Activated CD4-positive, alpha-beta T cell treated with anti-CD3 and anti-CD28 coated beads, Interleukin-2, amount 50 U/mL, for 16 hours (primary cell): ENCODE data around the gene ZIK1.

ENCODE experiments used
- DNase-seq: peaks from one replicate; pipeline ENCODE4 v3.0.0-alpha.2; 2020

Gene ZIK1

DNA sequence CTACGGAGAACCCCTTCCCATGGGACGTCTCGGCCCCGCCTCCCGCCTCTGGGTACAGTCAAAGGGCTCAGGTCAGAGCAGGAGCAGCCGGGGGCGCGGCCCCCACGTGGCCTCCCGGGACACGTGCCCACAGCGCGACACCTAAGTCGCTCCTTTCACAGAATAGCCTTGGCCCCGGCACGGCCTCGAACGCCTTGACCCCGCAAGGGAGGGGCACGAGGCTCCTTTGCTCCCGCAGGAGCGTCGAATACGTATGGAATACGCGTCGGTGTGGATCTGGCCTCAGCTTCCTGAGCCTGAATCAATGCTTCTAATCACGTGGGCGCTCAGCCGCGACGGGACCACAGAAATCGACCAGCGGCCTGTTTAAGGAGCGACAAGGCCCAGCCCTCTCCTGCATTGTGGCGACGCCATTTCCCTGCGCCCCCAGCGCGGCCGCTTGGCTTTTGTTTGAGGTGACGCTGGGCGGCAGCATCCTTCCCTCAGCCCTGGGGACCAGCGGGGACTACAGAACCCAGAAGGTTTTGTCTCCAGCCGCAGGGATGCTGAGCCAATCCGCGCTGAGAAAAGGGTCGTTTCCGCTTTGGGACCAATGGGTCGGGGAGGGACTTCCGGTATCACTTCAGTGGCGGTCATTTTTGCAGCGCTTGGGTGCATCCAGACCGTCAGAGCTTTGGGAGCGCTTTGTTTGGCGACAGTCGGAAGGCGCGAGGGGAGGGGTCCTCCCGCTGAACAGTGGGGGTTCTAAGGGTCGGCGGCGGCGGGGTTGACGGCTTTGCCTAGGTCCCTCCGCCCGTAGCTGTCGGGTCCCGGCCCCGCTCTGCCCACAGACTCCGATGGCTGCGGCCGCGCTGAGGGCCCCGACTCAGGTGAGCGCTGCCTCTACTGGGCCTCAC, at the start of gene ZIK1:
TSS of gene ZIK1 (plus strand) at position 625 of the 896 bp plus-strand sequence. CDS start at position 837, 212 bp downstream.
- DNase-seq: peak; percentile 74

DNA sequence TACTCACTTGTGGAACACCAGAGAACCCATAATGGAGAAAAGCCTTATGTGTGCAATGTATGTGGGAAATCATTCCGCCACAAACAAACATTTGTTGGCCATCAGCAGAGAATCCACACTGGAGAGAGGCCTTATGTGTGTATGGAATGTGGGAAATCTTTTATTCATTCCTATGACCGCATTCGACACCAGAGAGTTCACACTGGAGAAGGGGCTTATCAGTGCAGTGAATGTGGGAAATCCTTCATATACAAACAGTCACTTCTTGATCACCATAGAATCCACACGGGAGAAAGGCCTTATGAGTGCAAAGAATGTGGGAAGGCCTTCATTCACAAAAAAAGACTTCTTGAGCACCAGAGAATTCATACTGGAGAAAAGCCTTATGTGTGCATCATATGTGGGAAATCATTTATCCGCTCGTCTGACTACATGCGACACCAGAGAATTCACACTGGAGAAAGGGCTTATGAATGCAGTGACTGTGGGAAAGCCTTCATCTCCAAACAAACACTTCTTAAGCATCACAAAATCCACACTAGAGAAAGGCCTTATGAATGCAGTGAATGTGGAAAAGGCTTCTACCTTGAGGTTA, 45.9 kb upstream of the ZIK1 start:
- no peak for DNase-seq

DNA sequence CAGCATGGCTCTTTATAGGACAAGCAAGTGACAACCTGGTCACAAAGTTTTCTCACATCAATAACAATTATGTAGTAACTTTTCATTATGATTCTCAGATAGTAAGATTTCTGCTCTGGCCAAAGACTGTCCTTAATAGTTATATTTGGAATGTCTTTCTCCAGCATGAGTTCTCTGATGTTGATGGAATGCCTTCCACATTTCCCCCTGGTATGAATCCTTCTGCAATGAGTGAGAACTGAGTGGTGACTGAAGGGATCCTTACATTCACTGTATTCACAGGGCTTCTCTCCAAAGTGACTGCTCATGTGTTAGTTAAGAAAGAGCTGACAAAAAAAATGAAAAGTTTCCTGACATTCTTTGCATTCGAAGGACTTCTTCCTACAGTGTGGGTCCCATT, 37.4 kb upstream of the ZIK1 start:
- DNase-seq: no peak

DNA sequence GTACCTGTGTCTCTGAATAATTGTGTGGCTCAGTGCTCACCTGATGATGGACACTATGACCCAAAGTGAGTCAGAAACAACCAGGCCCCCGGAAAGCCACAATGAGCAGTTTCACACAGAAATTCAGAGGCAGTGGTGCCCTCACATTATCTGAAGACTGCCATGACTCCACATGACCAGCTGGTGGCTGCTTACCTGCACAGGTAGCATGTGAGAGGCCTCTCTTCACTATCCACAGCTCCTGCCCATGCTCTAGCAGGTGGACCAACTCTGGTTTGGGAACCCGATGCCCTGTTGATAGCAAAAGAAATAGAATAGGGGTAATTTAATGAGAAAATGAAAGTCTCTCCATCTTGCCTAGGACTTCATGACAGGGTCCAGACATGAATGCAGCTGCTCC, 31.5 kb upstream of the ZIK1 start:
- DNase-seq: no peak

DNA sequence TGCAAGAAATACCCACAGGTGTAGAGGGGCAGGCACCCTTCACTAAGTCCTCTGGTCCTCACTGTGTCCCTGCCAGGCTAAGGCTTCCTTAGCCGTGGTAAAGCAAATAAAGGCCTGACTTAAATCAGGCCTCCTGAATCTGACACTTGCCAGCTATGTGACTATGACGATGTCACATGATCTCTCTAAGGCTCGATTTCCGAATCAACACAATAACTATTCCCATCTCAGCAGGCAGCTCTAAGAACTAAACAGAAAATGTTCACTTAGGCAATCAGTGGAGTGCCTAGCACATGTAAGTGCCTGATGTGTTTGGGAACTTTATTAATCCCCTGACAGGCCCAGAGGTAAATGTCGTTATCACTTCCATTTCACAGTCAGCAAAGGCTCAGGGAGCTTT, 26.3 kb upstream of the ZIK1 start:
- no peak for DNase-seq

DNA sequence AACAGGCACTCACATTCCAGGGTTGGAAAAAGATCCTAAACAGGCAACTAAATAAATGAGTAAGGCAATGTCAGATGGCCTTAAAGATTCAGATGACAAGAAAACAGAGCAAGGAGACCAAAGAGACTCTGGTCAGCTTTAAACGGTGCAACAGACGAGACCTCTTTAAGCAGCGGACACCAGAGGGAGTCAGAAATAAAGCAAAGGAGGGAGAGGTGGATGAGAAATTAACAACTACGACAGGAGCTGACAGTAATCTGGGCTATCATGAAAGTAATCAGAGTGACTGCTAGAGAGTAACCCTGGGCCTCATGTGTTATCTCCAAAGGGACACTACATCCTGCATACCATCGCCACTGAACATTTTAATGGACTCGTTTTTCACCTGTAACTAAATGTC, 25.4 kb upstream of the ZIK1 start:
- DNase-seq: no peak

DNA sequence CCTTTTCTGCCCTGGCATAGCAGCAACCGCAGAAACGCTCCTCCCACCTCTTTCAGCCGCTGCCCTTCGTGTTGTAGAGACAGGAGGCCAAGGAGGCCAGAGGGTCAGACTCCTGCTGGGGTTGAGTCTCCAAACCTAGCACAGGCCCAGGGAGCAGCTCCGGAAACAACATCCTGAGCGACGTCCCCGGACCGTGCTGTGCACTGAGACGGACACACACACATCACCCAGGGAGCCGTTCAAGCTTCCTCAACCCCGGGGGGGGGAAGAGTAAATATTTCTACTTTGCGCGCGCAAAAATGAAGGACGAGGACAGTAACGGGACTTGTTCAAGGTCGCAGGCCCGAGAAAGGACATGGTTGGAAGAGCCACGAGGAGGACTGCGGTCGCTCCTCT, 24.9 kb upstream of the ZIK1 start:
- DNase-seq: peak; percentile 17

DNA sequence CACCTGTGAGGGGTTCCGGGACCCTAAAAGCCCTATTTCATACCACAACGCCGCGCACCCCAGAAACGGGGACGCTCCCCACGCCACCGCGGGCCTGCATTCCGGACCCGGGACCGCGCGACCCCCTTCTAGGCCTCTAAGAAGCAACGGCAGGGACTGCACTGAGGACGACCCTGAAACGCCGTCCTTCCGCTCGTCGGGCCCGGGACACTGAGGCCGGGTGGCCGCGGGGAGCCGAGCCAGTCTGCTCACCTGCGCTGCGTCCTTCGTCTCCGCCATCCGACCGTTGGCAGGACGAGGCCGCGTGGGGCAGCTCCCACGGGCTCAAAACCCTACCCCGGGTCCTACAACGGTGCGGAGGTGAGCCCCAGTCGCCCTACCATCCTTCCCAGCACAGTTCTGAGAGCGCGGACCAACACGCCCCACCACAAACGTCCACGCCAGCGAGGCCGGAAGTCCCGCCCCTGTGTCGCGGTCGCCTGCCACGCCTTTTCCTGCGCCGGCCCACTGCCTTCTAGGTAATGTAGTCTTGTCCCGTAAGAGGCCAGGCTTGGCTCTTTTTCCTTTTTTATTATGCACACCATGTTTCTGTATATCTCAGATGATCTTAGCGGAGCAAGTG, 24.4 kb upstream of the ZIK1 start, which contains the start of gene ZNF550:
TSS of gene ZNF550 (minus strand) at position 460 of the 622 bp plus-strand sequence. CDS start at position 279, 181 bp downstream.
- DNase-seq: peak; percentile 92

DNA sequence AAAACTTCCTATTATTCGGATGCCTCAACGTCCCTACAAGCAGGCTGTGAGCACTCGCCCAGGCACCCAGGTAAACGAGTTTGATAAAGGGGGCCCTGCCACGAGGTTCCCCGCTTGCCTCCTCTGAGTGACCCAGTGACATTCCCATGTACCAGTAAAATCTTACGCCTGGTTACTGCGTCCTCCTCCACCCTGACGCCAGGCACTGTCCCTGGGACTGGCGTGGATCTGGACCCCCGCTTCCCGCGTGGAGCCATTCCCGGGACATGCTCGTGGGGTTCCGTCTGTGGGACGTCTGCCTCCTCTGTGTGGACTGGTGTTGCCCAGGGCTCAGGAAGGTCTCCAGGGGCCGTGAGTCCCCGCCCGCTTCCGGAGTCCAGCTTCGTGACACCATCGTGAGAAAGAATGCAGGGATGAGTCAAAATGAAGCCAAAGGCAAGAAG, 23.9 kb upstream of the ZIK1 start:
- no peak for DNase-seq

DNA sequence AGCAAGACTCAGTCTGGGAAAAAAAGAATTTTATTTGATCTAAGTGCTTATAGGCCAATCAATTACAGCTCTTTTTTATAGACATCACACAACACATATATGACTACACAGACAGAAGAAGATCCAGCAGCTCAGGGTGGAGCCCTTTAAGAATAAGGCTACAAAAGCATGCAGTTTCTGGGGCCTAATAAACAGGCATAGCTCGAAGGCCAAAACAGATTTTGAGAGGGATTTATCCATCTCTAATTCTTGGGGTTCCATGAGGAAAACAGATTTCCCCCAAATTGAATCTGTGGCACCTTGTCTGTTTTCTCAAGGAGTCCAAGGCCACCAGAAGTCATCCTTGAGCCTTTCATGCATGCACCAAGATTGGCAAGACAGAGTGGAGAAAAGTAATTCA, 20.4 kb upstream of the ZIK1 start:
- DNase-seq: no peak

DNA sequence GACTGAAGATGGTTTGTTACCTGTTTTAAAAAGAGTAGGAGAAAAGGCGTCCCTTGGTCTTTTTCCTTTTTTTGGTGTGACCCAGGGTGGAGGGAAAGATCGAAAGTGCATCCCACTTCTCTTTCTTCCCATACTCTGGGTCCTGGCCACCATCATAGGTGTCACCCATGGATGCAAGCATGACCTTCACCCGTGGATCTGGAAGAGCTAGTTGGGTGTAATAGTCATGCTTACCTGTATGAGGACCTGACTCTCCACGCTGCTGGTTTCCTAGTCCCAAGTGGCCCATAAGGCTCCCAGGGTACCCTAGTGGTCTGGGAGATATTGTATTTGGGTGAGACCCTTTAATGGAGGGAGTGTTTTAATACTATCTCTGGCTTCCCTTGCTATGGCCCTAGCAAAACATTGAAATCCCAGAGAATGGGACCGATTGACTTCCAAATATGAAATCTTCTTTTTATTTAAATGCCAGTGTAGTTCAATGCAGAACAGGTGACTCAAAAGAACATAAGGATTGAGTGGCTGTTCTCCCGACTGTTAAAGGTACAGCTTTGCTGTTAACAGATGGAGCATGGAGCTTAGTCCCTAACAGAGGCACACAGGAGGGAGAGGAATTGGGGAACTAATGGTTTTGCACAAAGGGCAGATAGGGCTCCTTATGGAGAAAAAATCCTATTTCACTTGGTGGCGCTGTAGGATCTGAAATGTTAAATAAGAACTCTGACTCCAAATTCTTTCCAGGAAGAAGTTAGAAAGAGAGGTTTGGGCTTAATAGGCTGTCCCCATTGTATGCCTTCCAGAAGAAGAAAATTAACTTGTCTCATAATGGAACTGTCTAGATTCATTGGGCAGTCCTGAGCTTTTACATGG, 17.3 kb upstream of the ZIK1 start:
- no peak for DNase-seq

DNA sequence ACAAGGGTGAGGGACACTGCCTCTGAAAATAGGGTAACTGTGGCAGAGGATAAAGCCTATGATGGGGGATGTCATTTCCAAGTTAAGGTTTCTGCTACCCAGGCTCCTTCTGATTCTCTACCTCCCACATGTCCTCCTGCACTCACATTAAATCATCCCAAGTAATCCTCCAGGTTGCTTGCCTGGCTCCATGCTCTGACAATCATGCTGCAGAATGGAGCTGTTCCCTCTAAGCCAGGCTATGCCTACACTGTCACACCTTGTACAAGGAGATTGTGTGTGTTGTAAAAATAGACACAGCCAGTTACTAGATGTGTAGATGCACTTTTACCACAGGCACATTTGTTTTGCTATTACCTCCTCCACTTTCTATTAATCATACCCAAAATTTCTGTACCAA, 13.2 kb upstream of the ZIK1 start:
- DNase-seq: no peak

DNA sequence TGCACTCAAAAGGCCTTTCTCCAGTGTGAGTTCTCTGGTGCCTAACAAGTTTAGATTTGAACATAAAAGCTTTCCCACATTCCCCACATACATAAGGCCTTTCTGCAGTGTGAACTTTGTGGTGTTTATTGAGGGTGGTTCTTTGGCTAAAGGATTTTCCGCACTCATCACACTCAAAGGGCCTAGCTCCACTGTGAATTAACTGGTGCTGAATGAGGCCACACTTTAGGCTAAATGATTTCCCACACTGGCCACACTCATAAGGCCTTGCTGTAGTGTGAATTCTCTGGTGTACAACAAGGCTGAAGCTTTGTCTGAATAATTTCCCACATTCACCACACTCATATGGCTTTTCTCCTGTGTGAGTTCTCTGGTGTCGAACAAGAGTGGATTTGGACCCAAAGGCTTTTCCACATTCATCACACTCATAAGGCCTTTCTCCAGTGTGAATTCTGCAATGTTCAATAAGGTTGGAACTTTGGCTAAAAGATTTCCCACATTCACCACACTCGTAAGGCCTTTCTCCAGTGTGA, 11.5 kb upstream of the ZIK1 start:
- DNase-seq: no peak

DNA sequence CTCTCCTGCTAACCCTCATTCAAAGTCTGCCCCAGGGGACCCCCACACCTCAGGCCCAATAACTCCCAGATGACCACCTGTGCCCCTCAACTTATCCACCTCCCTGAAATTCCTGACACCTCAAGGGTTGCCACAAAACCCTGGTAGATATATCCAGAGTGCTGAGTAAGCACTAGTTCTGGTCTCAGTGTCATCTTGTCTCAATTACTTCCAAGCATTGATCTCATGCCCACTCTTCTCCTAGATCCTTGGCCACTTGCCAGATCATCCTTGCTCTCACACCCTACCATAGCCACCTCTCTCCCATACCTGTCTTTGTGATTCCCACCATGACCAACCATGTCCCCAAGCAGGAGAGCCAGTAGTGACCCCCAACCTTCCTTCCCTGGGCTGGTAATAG, 7.3 kb upstream of the ZIK1 start:
- no peak for DNase-seq

DNA sequence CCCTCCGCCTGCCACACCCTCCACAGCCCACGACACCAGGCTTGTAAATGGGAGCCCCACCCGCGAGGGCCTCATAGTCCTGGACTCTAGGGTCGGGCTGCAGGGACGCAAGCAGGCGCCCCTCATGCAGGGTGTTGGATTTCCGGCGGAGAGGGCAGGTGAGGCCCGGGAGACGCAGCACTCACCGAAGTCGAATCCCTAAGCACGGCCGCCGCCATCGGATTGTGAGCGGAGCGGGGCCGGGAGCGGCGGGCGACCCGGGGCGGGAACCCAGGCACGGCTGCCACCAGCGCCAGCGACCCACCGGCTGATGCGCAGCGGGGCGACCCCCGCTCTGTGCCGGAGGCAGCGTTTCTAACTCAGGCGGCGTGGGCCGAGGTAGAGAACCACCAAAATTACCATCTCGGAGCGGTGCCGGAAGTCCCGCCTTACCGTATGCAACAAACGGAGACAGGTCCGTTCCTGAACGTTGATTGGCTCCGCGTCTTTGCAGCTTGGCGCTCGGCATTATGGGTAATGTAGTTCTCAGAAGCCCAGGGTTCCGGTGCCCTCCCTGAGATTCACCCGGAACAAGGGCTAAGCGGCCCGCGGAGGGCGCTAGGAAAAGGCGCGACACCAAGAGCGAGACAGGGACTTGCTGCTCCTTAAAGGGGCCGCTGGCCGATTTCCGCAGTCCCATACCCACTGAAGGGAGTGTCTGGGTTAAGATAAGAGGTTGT, 5.3 kb upstream of the ZIK1 start, which contains the start of gene ZNF416:
TSS of gene ZNF416 (minus strand) at position 425 of the 719 bp plus-strand sequence. CDS start at position 218, 207 bp downstream.
- DNase-seq: peak; percentile 97

DNA sequence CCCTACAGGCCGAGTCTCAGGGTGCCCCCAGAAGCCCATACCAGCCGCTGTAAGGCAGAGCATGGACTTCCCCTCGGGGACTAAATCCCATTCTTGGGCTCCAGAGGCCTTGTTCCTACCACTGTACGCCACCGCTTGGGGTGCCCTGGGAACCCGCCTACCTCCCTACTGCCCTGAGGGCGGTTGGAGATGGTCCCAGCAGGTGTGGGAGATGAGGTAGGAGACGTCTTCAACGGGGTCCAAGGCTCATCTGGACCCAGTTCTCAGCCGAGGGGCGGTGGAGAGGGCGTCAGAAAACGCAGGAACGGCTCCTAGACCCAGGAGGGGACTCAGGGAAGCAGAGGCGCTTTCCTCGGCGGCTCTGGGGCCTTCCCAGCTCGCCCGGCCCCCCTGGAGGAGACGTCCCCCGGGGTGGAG, 833 bp upstream of the ZIK1 start:
- DNase-seq: no peak

DNA sequence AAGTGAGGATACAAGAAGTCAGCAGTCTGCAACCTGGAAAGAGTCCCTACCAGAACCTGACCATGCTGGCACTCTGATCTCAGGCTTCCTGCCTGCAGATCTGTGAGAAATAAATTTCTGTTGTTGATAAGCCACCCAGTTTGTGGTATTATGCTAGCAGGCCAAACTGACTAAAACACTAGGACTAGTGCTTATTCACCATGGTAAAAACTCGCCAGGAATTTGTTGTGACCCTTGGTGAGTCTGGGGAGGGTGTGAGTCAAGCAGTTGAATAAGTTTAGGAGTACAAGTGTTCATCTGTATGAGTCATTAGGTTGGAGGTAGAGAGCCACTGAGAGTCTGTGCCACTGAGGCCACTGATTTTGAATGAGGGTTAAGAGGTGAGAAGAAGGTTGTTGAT, 3.6 kb downstream of the ZIK1 start:
- DNase-seq: no peak

DNA sequence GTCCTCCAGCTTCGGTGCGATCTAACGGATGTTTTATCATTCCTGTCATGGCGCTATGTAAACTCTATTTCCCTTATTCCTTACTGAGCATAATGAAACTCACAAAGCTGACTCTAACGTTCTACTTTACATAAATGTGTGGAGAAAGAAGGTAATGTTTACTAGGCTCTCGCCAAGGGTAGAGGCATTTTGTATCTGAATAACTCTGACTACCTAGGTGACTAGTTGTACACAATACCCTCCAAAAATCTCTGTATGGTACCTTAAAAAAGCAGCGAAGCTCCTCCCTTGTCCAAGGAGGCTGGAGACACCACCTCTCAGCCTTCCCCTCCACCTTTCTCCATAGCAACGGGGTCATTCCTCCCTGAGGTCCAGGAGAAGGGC, 15.4 kb downstream of the ZIK1 start:
- DNase-seq: no peak

DNA sequence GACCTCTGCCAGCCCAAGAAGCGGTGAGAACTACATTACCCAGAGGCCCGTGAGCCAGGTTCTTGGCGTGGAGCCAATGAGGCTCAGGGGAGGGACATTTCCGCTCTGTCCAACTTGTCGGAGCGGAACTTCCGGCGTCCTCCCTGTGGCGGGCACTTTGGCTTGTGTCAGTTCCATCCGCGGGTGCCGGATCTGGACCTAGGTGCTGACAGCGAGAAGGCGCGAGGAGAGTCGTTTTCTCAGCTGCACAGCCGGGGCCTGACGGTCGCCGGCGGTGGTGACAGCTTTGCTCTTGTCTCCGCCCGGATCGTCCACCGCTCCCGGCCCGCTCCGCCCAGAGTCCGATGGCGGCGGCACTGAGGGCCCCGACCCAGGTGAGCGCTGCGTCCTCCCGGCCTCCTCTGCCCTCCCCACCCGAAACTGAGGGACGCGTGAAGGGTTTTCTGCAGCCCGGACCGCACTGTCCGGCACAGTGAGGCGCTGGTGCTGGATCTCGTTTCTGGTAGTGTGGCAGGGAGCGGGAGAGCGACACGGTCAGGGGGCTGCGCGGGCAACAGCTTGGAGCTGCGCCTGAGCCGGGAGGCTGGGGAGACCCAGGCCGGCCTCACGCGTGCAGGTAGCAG, 15.9 kb downstream of the ZIK1 start, which contains the start of gene ZNF530:
TSS of gene ZNF530 (plus strand) at position 125 of the 623 bp plus-strand sequence. CDS start 4,461 bp downstream, outside the sequence.
- peak; percentile 88 for DNase-seq

DNA sequence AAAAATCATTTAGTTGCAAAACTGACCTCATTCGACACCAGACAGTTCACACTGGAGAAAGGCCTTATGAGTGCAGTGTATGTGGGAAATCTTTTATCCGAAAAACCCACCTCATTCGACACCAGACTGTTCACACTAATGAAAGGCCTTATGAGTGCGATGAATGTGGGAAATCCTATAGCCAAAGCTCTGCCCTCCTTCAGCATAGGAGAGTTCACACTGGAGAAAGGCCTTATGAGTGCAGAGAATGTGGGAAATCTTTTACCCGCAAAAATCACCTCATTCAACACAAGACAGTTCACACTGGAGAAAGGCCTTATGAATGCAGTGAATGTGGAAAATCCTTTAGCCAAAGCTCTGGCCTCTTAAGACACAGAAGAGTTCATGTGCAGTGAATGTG, 23.0 kb downstream of the ZIK1 start:
- DNase-seq: no peak

DNA sequence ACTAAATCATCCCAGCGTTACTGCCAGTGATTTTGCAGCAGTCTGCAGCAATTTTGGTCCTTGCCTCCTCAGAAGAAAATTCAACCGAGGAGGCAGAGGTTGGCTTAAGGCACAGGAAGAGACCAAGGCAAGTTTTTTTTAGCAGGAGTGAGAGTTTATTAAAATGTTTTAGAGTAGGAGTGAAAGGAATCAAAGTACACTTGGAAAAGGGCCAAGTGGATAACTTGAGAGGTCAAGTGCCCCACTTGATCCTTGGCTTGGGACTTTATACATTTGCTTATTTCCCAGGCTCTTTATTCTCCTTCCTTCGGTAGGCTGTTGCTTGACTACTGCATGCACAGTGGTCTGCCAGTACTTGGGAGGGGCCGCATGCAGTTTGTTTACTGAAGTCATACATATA, 27.2 kb downstream of the ZIK1 start:
- no peak for DNase-seq
